ENCODE results near the gene DLG2. TPM values are rescaled to one million over a fixed set of nuclear protein-coding genes. Genes with fewer than 3 reads are reported as not detected.
"Not testable (repeated sequence)": the region's sequence is repeated elsewhere in the genome, so short reads cannot be mapped to it uniquely, and the experiment has no call there.

Gene DLG2
- polyA plus RNA-seq, 1 donor = 9.6 TPM

GRCh38 chr11:83587797-83588196 lies 2039.3 kb downstream of the DLG2 start:
- DNase-seq (ENCODE audit: low read depth) = not testable (repeated sequence)

- DNase-seq (ENCODE audit: low read depth) = no peak
These were observed 2043.3 kb downstream of the DLG2 start for GRCh38 chr11:83583757-83584366.

GRCh38 chr11:83574519-83574918 lies 2052.6 kb downstream of the DLG2 start:
- no peak for DNase-seq (ENCODE audit: low read depth)

- no peak for DNase-seq (ENCODE audit: low read depth)
These were observed 2054.3 kb downstream of the DLG2 start for GRCh38 chr11:83572581-83573496.

GRCh38 chr11:83571302-83571701 lies 2055.8 kb downstream of the DLG2 start:
- no peak for DNase-seq (ENCODE audit: low read depth)

- DNase-seq (ENCODE audit: low read depth) = no peak
These were observed 2057.9 kb downstream of the DLG2 start for GRCh38 chr11:83569134-83569805.

- DNase-seq (ENCODE audit: low read depth) = no peak
These were observed 2058.6 kb downstream of the DLG2 start for GRCh38 chr11:83568516-83568915.

- DNase-seq (ENCODE audit: low read depth) = no peak
These were observed 2060.2 kb downstream of the DLG2 start for GRCh38 chr11:83566950-83567349.

GRCh38 chr11:83564870-83565269 lies 2062.3 kb downstream of the DLG2 start:
- DNase-seq (ENCODE audit: low read depth) = no peak

- no peak for DNase-seq (ENCODE audit: low read depth)
These were observed 2068.9 kb downstream of the DLG2 start for GRCh38 chr11:83558281-83558680.

GRCh38 chr11:83557653-83558052 lies 2069.5 kb downstream of the DLG2 start:
- DNase-seq (ENCODE audit: low read depth) = no peak

GRCh38 chr11:83554876-83555275 lies 2072.3 kb downstream of the DLG2 start:
- DNase-seq (ENCODE audit: low read depth) = no peak

- DNase-seq (ENCODE audit: low read depth) = no peak
These were observed 2077.0 kb downstream of the DLG2 start for GRCh38 chr11:83549984-83550667.

- DNase-seq (ENCODE audit: low read depth) = no peak
These were observed 2080.8 kb downstream of the DLG2 start for GRCh38 chr11:83546368-83546767.

- no peak for DNase-seq (ENCODE audit: low read depth)
These were observed 2081.5 kb downstream of the DLG2 start for GRCh38 chr11:83545494-83546260.

GRCh38 chr11:83544846-83545245 lies 2082.3 kb downstream of the DLG2 start:
- DNase-seq (ENCODE audit: low read depth) = no peak

- peak; percentile 74 for DNase-seq (ENCODE audit: low read depth)
These were observed 2083.3 kb downstream of the DLG2 start for GRCh38 chr11:83543706-83544439.

GRCh38 chr11:83542861-83543260 lies 2084.3 kb downstream of the DLG2 start:
- DNase-seq (ENCODE audit: low read depth) = no peak

GRCh38 chr11:83540728-83541127 lies 2086.4 kb downstream of the DLG2 start:
- DNase-seq (ENCODE audit: low read depth) = peak; percentile 62

- no peak for DNase-seq (ENCODE audit: low read depth)
These were observed 2086.9 kb downstream of the DLG2 start for GRCh38 chr11:83540112-83540675.
